Measurements from ENCODE around the gene SOCS1. TPM values are rescaled to one million over a fixed set of nuclear protein-coding genes. Genes with fewer than 3 reads are reported as not detected.

The SOCS1 gene
- total and polyA plus RNA-seq, 9 of the 15 experiments (the other 6 are each of a cell fraction or from before 2014, with no cell fraction given) = 0.04 to 7.5 (median 2.3) TPM

DNA sequence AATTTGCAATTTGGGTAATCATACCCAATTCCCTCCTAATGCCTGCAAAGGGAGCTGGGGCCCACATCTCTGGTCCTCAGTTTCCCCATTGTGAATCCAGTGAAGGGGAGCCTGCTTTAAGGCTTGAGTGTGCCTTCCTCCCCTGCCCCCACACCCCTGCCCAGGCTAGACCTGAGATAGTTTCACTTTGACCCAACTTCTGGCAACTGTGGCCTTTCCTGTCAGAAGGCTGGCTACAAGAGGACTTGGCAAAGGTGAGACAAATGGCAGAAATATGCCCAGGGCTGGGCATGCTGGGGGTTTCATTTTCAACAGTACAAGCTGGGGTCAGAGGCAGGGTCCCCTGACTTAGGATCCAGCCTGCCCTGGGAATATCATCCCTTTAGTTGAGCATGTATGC, 10.0 kb downstream of the SOCS1 start:
- no peak overlapping the region for H3K27ac ChIP-seq (ENCODE audit: extremely low read depth, low read depth, low read length)
- in situ Hi-C loops (cut with MboI) = no loop called here
- POLR2A ChIA-PET = interaction anchor here (0.6 to 2.6 kb wide), 4 partner anchors 9 to 303 kb away, joined by 3 to 17 read pairs (median 4); no protein-coding TSS in a partner anchor

More for the DNA sequence above, 10.0 kb downstream of the SOCS1 start:
- Histone ChIP-seq H3K4me3 (no peak overlapping the region), H3K9me1 (ENCODE audit: control insufficient read depth, insufficient read depth, low read length) (no peaks in the 10 kb centered on the region), H3K27me3 (ENCODE audit: control insufficient read depth in 2 of 2, insufficient read depth in 2 of 2, low read length in 2 of 2) (no peaks in the 10 kb centered on the region), H3K79me2 (ENCODE audit: control insufficient read depth, insufficient read depth, low read length) (no peaks in the 10 kb centered on the region), H2AFZ (ENCODE audit: low read depth, low read length) (no peak overlapping the region), H3K4me1 (replicated peaks in 1 of 2; ENCODE audit: control insufficient read depth in 2 of 2, insufficient read depth in 2 of 2, low read length in 2 of 2) (peaks cover 9 to 14% of the 10 kb centered on the region in 2 experiments; a peak in 4 of 5 replicates), H3K4me2 (ENCODE audit: insufficient read depth, low read length) (no peak overlapping the region), H4K20me1 (replicated peaks; ENCODE audit: control insufficient read depth, insufficient read depth, low read length) (no peaks in the 10 kb centered on the region; the same call in 1 of the 2 replicates), H3K9ac (ENCODE audit: insufficient read depth in 1 of 2, low read depth in 2 of 2, low read length in 2 of 2) (no peak overlapping the region; a peak in 1 of 4 replicates), H3K36me3 (ENCODE audit: control insufficient read depth, insufficient read depth, low read length) (no peaks in the 10 kb centered on the region), H3K9me3 (replicated peaks; ENCODE audit: control insufficient read depth, insufficient read depth, low read depth, low read length) (no peaks in the 10 kb centered on the region)
- intact Hi-C loops (cut with micrococcal nuclease) = no loop called here
- no peak for TF ChIP-seq CTCF (IDR thresholded peaks at IDR 0.05 in 2 of 3, conservative IDR thresholded peaks at IDR 0.05 in 1 of 3; ENCODE audit: insufficient read depth in 2 of 3, low read depth in 1 of 3, low read length in 3 of 3)
- no peak for ATAC-seq
- CTCF ChIA-PET (ENCODE audit: low intra/inter-chr PET ratio) = no interaction called here
- BruUV-seq (replicated peaks) = no TSS peak
- no peak for FAIRE-seq
- no peak for DNase-seq (ENCODE audit: extremely low read depth in 1 of 4, low spot score in 3 of 4)

Data from K562 (cell line).